ENCODE measurements around the gene HOXD3. TPM values are rescaled to one million over a fixed set of nuclear protein-coding genes. Genes with fewer than 3 reads are reported as not detected.

Gene HOXD3
- total and polyA plus RNA-seq, 8 donors = 0.15 to 1.0 (median 0.40) TPM; not detected in 1

DNA sequence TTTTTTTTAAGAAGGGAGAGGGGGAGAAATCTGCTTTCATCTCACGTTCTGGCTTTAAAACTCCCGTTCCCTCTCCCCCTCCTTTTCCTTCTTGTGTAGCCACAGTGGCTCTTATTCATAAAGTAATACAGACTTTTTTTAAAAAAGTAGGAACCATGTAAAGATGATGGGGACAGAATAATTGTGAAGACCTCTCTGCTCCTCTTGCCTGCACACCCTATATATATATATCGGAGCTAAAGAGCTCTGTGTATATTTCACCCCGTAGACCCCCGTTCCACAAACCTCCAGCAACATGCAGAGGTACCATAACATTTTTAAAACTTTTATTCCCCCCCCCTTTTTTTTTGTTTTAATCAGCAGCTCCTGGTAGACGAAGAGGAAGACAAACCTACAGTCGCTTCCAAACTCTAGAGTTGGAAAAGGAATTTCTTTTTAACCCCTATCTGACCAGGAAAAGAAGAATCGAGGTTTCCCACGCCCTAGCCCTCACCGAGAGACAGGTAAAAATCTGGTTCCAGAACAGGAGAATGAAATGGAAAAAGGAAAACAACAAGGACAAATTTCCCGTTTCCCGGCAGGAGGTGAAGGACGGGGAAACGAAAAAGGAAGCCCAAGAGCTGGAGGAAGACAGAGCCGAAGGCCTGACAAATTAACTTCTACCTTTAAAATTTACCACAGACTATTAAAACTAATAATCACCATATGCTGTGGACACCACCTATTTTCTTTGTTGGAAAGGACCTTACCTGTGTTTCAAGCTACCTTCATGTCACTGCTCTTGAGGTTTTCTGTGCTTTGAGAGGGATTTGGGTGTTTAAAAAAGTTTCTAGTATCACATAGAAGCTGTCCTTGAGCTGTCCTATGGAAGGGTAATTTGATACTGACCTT lies 25.9 kb upstream of the HOXD3 start:
- Histone ChIP-seq H3K27me3 (peaks cover 96 to 100% of the 10 kb centered on the region in 2 donors), H3K4me3 (no peak overlapping the region), H3K27ac (no peak overlapping the region), H3K4me1 (peaks cover under 1 to 36% of the 10 kb centered on the region in 2 donors), H3K36me3 (no peaks in the 10 kb centered on the region), H3K9me3 (no peaks in the 10 kb centered on the region)
- intact Hi-C loops (cut with DNase I) = loop anchor here in 1 of 2 donors (5.0 to 10.0 kb wide), 2 partner anchors 506 to 684 kb away; no protein-coding TSS in a partner anchor
- TF ChIP-seq, protein P1, sequence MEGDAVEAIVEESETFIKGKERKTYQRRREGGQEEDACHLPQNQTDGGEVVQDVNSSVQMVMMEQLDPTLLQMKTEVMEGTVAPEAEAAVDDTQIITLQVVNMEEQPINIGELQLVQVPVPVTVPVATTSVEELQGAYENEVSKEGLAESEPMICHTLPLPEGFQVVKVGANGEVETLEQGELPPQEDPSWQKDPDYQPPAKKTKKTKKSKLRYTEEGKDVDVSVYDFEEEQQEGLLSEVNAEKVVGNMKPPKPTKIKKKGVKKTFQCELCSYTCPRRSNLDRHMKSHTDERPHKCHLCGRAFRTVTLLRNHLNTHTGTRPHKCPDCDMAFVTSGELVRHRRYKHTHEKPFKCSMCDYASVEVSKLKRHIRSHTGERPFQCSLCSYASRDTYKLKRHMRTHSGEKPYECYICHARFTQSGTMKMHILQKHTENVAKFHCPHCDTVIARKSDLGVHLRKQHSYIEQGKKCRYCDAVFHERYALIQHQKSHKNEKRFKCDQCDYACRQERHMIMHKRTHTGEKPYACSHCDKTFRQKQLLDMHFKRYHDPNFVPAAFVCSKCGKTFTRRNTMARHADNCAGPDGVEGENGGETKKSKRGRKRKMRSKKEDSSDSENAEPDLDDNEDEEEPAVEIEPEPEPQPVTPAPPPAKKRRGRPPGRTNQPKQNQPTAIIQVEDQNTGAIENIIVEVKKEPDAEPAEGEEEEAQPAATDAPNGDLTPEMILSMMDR (IDR thresholded peaks at IDR 0.05) = no peak
- no peak for DNase-seq
- ATAC-seq = no peak

DNA sequence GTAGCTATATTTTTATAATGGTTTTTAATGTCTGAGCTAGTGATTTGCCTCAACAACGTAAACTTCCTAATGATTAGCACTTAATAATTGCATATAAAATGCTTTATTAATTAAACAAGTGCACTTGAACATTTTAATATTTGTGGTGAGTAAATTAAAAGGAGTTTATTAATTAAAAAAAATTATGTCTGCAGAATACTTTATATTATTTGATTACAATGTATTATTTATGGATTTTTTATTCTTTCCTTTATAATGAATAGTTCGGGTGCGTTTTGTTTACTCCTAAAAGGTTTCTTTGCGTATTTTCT lies 25.3 kb upstream of the HOXD3 start:
- H3K4me1 ChIP-seq = peaks cover 6 to 42% of the 10 kb centered on the region in 2 donors
- peaks cover 96 to 100% of the 10 kb centered on the region in 2 donors for H3K27me3 ChIP-seq
- no peaks in the 10 kb centered on the region for H3K36me3 ChIP-seq
- no peak overlapping the region for H3K4me3 ChIP-seq
- H3K9me3 ChIP-seq = no peaks in the 10 kb centered on the region
- DNase-seq (no peak), ATAC-seq (no peak)
- TF ChIP-seq, protein P1 (IDR thresholded peaks at IDR 0.05) = no peak
- intact Hi-C loops (cut with DNase I) = loop anchor here in 1 of 2 donors (5.0 to 10.0 kb wide), 2 partner anchors 505 to 683 kb away; no protein-coding TSS in a partner anchor
- no peak overlapping the region for H3K27ac ChIP-seq

DNA sequence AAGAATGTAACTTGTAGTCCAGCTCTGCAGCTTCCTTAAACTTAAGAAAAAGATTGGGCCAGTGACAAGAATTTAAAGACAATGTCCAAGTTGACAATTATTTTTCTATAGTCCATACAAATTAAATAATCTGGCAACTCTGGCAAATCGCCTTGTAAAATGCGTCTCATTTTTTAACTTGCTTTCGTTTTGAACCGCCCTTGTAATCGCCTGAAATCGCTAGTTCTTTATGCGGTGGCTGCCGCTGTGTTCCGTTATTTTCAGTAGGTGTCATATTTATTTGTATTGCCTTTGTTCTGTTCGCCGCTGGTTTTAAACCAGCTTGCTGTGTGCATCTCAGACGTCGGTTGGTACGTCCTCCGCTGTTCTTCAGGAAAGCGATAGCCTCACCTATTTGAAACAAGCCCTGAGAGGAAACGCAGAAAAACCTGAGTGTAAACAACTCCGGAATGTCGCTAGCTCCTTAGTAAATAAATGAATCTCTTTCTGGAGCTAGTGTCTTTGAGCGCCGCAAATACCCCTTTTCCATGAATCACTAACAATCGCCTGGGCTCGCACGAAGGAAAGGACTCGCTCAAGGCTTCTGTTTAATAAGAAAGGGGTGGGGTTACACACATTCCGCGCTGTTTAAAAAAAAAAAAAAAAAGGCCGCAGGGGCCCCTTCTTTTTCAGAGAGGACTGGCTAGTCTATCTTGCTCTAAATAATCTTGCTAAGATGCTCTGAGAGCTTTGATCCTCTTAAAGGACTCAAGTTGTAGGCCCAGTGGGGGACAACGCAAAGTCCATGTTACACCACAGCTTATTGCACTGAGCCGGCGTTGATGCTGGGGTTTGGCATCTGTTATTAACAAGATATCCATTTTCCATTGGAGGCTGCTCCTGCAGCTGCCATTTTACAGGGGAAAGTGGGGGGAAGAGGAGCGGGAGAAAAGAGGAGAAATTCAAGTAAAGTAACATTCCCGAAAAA lies 24.6 kb upstream of the HOXD3 start:
- peaks cover 8 to 44% of the 10 kb centered on the region in 2 donors for H3K4me1 ChIP-seq

DNA sequence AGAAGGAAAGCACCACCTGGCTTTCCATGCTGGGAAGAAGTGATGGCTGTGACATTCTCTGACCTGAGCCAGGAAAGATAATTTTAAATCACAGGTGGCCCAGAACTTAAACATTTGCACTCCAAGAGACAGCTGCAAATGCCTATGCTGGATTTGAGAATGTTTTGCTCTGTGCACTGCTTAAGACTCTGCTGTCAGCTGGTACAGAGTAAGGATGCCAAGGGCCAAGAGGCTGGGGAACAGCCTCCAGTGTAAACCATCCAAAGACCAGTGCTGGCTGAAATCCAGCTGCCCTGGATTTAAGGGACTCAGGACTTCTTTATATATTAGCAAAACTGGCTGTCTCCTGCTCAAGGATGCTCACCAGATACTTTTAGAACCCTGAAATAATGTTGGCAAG lies 23.7 kb upstream of the HOXD3 start:
- ATAC-seq = no peak
- H3K9me3 ChIP-seq = no peaks in the 10 kb centered on the region
- TF ChIP-seq, protein P1 (IDR thresholded peaks at IDR 0.05) = no peak
- no peaks in the 10 kb centered on the region for H3K36me3 ChIP-seq
- H3K27ac ChIP-seq = no peak overlapping the region
- intact Hi-C loops (cut with DNase I) = loop anchor here in 1 of 2 donors (5.0 to 10.0 kb wide), 2 partner anchors 504 to 681 kb away; no protein-coding TSS in a partner anchor
- peaks cover 8 to 43% of the 10 kb centered on the region in 2 donors for H3K4me1 ChIP-seq
- no peak overlapping the region for H3K4me3 ChIP-seq
- peaks cover 99 to 100% of the 10 kb centered on the region in 2 donors for H3K27me3 ChIP-seq
- DNase-seq = no peak

More for the DNA sequence above, 24.6 kb upstream of the HOXD3 start:
- H3K27ac ChIP-seq = no peak overlapping the region
- DNase-seq = no peak
- TF ChIP-seq, protein P1 (IDR thresholded peaks at IDR 0.05) = no peak
- intact Hi-C loops (cut with DNase I) = loop anchor here in 1 of 2 donors (5.0 to 10.0 kb wide), 2 partner anchors 505 to 682 kb away; no protein-coding TSS in a partner anchor
- no peak overlapping the region for H3K4me3 ChIP-seq
- no peak for ATAC-seq
- H3K27me3 ChIP-seq = peaks cover 97 to 100% of the 10 kb centered on the region in 2 donors
- no peaks in the 10 kb centered on the region for H3K9me3 ChIP-seq
- H3K36me3 ChIP-seq = no peaks in the 10 kb centered on the region

All from left lung (tissue), 10 donors.